ELF-1 (cell line): ENCODE measurements around the gene LRP1B.
A peak's percentile ranks its signal among the peaks of the same experiment; 100 is the strongest.

ENCODE experiments used
- DNase-seq: peaks from one replicate; pipeline ENCODE4 v3.0.0-alpha.2; 2016; ENCODE audit warnings: low read depth, low spot score

The LRP1B gene

GRCh38 chr2:141517852-141518421 is 612.9 kb downstream of the LRP1B start:
- no peak for DNase-seq

DNA sequence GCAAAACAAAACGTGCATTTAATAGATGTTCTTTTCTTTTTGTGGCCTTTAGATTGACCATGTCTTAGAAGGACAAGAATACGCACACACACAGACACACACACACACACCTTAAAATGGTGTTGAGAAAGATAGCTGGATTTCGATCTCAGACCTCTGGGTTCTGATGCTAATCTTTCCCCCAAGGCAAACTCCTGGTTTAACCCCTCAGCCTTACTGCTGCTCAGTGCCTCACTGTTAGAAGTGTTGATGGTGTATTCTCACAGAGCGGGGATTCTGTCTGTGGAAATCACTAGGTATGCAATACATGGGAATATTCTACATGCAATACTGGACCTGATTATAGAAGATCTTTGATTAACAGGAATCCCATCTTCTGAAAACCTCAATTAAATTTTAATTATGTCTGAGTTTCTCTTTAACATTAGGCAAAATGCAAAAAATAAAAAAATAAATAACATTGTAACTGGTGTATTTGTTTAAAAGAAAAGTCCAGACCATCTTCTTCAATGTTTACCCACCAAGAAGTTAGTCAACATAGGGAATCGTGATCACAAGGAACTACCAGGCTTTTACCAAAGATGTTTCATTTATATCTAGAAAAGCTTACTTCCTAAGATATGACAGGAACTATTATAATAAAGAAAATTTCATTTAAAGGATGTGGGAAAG is 613.5 kb downstream of the LRP1B start:
- DNase-seq, result peak; percentile 42

DNA sequence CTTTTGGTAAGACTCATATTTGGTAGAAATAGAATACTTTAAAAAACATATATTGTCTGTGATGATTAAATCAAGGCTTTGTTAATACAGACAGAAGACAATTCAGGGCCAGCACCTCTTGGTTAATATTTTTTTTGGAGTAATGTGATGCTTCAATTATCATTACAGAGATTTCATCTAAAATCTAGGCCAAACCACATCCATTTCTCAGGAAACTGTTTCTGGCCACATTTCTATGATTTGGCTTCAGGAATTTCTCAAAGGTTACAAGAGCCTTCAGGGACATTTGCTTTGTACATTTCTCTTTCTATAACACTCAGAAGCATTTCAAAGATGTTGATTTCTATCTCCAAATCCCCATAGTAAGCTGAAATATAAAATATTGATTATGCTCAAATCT is 614.9 kb downstream of the LRP1B start:
- DNase-seq, result no peak

DNA sequence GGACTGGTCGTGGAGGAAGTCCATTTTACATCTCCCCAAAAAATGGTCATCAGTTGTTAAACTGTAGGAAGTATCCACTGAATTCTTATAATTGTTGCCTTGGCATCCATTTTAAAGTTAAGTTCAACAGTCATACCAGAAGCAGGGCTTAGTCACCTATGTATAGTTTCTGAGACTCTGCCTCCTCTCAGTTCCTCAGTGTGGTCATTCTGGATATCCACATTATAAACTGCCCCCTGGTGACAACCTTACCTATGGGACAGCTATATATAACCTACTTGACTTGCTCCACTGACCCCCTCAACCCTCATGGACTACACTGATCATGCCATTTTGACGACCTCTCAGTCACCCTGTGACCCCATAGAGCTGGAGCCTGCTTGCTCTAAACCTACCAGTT is 617.0 kb downstream of the LRP1B start:
- no peak for DNase-seq

GRCh38 chr2:141508806-141509595 is 621.8 kb downstream of the LRP1B start:
- DNase-seq, result no peak

DNA sequence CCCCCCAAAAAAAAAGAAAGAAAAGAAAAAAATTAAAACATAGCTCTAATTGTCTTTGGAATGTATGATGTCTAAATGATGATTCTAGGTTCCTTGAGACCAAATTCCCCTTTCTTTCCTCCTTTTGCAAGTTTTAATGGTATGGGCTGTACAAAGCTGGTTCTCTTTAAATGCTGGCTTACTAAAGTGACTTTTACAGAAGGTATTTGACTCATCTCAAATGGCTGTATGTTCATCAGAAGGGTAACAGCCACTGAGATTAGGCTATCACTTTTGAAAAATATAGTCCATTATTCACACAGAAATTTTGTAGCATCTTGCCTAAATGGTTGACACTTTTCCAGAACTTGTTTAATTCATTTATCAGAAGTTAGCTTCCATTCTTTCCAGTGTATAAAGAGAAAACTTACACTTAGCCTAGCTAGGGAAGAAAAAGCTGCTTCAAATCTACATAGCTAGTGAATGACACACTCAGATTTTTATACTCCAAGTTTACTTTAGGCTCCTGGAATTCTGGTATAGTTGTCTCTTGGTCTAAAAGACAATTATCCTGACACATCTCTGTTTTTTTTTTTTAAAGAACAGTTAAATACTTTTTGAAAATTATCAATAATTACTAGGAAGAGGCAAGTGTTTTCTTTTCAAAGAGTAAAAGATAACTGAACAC is 622.6 kb downstream of the LRP1B start:
- no peak for DNase-seq

- DNase-seq, result no peak
These were observed 624.7 kb downstream of the LRP1B start for GRCh38 chr2:141506135-141506534.

DNA sequence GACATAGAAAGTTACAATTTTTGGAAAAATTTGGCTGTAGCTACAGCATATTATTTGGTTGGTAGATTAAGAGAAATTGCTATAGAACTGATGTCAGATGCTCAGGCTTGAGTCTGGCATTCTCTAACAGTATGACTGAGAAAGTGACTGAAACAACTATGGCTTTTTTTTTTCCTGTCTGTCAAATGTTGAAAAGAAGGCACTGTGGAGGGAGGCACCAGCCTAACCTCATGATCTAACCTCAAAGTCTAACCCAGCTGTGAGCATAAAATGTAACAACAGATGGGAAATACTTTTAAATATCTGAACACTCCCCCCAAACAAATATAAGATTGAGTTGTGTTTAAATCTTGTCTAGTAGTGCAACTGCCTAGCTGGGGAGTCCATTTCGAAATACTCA is 629.1 kb downstream of the LRP1B start:
- DNase-seq, result no peak

DNA sequence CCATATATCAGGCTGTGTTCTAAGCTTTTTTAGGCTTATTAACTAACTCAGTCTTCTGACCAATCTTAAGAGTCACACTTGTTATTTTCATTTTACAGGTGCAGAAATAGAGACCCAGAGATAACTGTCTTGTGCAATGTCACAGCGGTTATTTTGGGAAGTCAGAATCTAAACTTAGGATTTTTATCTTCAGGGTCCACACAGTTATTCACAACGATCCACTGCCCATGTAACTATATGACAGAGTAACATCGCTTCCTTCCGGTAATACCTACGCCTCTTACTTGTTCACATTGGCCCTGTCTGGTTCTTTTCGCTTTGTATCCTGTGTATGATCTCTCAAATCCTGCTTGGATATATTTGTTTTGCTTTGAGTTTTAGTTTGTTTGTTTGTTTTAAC is 631.7 kb downstream of the LRP1B start:
- DNase-seq, result no peak

DNA sequence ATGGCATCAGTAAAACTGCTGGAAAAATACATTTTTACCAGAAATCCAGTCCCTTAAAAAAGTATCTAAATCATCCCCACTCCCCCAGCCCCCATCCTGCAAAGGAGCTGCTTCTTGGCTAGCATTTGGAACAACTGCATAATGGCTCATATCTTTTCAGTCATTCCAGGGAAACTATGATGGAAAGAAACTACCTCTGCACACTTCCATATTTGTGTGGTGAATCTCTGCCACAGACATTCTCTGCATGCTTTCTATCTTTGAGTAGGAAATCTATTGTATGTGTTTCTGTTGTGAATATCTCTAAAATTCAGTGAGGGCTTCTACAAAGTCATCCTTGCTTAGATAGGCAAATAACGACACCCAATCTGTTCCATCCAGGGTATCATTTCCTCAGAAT is 632.3 kb downstream of the LRP1B start:
- DNase-seq, result no peak

DNA sequence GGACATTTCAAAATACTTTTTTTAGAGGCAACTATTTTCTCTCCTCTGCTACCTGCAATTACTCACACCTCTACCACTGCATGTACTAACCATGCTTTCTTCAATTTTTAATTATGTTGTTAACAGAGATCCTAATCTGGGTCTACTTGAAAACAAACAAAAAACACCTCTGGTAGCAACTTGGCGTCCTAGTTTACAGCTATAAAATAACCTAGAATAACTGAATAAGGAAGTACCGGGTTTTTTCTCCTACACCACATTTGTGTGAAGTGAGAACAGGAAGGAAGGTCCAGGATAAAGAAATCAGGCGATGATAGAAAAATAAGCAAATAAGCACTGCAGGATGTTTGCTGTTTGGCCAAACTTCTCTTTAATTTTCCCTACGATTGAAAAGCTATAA is 633.5 kb downstream of the LRP1B start:
- DNase-seq, result no peak

- DNase-seq, result no peak
These were observed 634.0 kb downstream of the LRP1B start for GRCh38 chr2:141496810-141497209.

DNA sequence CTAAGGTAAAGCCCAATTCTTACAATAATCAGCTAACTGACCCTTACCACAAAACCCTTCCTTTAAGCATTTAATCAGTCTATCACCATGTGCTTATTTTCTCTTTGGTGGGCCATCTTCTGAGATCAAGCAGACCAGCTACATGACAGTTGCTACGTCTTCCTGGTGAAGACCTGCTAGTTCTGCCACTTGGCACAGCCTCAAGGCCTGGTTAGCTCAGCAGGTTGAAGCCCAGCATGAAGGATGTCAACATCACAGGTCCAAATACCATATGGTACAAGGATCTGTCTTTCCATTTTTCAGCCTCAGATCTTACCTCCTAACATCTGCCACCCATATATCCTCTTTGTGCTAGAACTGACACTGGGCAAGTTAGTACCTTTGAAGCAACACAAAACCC is 636.9 kb downstream of the LRP1B start:
- no peak for DNase-seq

DNA sequence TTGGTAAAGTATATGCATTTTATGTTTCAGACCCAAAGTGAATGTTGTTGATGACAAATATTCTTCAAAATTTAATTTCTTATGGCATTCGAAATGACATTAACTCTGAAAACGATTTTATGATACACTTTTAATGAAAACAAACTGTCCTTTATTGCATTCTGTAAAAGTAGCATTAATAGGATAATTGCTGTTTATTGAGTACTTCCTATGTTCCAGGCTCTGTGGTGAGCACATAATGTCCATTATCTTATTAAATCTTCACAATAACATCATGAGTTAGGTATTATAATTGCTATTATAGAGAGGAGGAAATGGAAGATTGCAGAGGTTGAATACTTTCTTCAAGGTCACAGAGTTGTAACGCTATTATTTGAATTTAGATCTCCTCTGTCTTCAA is 638.0 kb downstream of the LRP1B start:
- DNase-seq, result no peak

GRCh38 chr2:141490886-141491285 is 639.9 kb downstream of the LRP1B start:
- DNase-seq, result no peak

- no peak for DNase-seq
These were observed 648.1 kb downstream of the LRP1B start for GRCh38 chr2:141482697-141483096.

DNA sequence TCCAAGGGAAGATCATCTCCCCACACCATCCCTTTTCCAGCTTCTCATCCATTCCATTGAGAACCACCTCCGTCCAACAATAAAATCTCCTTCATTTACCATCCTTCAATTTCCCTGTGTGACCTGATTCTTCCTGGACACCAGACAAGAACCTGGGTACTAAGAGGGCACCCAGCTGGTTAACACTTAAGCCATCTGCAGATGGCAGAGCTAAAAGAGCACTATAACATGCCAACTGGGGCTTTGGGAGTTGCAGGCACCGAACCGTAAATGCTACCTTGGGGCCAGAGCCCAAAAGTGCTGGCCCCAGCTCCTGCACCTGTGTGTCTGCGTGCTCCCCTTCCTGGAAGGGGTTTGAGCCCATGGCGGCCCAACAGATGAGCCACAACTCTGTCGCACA is 655.0 kb downstream of the LRP1B start:
- no peak for DNase-seq

GRCh38 chr2:141468761-141469160 is 662.1 kb downstream of the LRP1B start:
- DNase-seq, result peak; percentile 57

GRCh38 chr2:141467331-141467730 is 663.5 kb downstream of the LRP1B start:
- no peak for DNase-seq

DNA sequence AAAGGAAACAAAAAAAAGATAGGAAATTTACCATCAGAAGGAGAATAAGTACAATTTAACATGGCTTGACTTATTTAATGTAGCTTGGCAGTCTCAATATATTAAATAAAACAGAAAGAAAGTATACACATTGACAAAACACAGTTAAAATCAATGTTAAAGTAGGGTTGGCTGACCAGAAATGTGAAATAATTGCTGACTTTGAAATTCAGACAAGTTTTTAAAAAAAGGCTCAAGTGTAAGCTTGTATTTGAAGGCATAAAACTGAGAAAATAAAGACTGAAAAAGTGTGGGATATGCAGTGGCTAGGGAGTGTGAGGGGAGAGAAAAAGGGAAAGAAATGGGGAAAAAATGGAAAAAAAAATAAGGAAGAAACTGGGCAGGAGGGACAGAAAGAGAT is 665.8 kb downstream of the LRP1B start:
- no peak for DNase-seq

DNA sequence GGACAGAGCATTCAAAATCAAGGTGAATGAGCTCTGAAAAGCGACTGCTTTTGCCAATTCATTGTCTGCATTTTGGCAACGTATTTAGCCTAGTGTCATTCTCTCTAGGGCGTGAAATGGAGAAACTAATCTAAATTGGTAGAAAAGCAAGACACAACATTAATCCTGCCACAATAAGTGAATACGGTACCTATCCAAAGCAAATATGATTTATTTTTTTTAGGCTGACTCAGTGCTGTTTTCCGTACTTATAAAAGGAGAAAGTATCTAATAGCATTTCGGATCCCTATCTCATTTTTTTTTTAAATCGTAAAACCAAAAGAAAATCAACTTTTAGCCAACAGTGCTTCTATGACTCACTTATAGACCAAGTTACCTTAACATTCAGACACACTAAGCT is 672.5 kb downstream of the LRP1B start:
- DNase-seq, result no peak

DNA sequence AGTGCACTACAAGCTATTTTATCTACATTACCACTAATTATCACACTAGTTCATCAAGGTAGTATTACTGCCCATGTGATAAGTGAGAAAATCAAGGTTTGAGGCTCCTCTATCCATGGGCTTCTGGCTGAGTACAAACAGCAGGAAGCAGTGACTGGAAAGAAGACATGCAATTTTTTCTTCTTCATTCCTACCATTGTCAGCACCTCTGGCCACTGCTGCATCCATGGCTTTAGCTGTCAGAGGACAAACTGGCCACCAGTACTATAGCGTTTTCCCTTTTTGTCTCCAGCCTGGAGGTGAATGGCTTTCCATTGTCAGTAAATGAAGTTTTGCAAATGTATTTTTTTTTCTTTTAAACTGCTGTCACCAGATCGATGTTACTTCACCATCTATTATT is 674.9 kb downstream of the LRP1B start:
- DNase-seq, result no peak
